Neural cell (in vitro differentiated cells): ENCODE measurements around the gene COL5A1. TPM values are rescaled to one million over a fixed set of nuclear protein-coding genes. Genes with fewer than 3 reads are reported as not detected.

Experiments
- H2AFZ ChIP-seq: fragments of 200-600, 300-800 bp; sonication (generic), shearing (Covaris generic); 2 replicates; pipeline ENCODE4 v1.6.0; 2014; ENCODE audit warnings: low read depth, mild to moderate bottlenecking, antibody characterized with exemption, low read length, moderate library complexity
- H3F3A ChIP-seq: fragments of 200-600 bp; shearing (Covaris generic); 2 replicates; pipeline ENCODE4 v1.6.1; 2016; ENCODE audit warnings: mild to moderate bottlenecking, moderate library complexity, mixed read lengths, antibody characterized with exemption, low read length; ENCODE audit not compliant: insufficient read depth, poor library complexity, severe bottlenecking
- H3K27ac ChIP-seq: fragments of 200-600, 300-800 bp; sonication (generic), shearing (Covaris generic); 2 replicates; pipeline ENCODE4 v1.5.1; 2014; ENCODE audit warnings: mild to moderate bottlenecking, low read length, moderate library complexity
- H3K27me3 ChIP-seq: fragments of 300-800, 200-600 bp; sonication (generic), shearing (Covaris generic); 2 replicates; pipeline ENCODE4 v1.6.0; 2014; ENCODE audit warnings: mild to moderate bottlenecking, low read depth, low read length, moderate library complexity; ENCODE audit not compliant: insufficient read depth
- H3K36me3 ChIP-seq: fragments of 300-800, 200-600 bp; sonication (generic), shearing (Covaris generic); 2 replicates; pipeline ENCODE4 v1.5.1; 2014; ENCODE audit warnings: mild to moderate bottlenecking, antibody characterized with exemption, low read length, moderate library complexity; ENCODE audit not compliant: insufficient read depth
- H3K4me2 ChIP-seq: fragments of 300-800, 200-600 bp; sonication (generic), shearing (Covaris generic); 2 replicates; pipeline ENCODE4 v1.6.0; 2014; ENCODE audit warnings: mild to moderate bottlenecking, low read length
- H3K4me3 ChIP-seq: fragments of 300-800, 200-600 bp; sonication (generic), shearing (Covaris generic); 2 replicates; pipeline ENCODE4 v1.5.1; 2014; ENCODE audit warnings: mild to moderate bottlenecking, low read length, moderate library complexity
- H3K79me2 ChIP-seq: fragments of 200-600 bp; shearing (Covaris generic); replicated peaks from 2 replicates; pipeline ENCODE4 v1.6.0; 2014; ENCODE audit warnings: mild to moderate bottlenecking, low read length, moderate library complexity; ENCODE audit not compliant: insufficient read depth
- H3K9ac ChIP-seq: fragments of 300-800, 200-600 bp; sonication (generic), shearing (Covaris generic); 2 replicates; pipeline ENCODE4 v1.6.1; 2016; ENCODE audit warnings: mild to moderate bottlenecking, low read length, mixed read lengths
- H3K9me2 ChIP-seq: fragments of 200-600 bp; shearing (Covaris generic); 2 replicates; pipeline ENCODE4 v1.6.1; 2016; ENCODE audit warnings: mild to moderate bottlenecking, low read length, mixed read lengths; ENCODE audit not compliant: insufficient read depth
- H3K9me3 ChIP-seq: fragments of 200-600, 300-800 bp; sonication (generic), shearing (Covaris generic); 2 replicates; pipeline ENCODE4 v1.6.1; 2016; ENCODE audit warnings: mild to moderate bottlenecking, mixed run types, low read length, moderate library complexity, mixed read lengths
- H4K20me1 ChIP-seq: fragments of 200-600 bp; shearing (Covaris generic); 2 replicates; pipeline ENCODE4 v1.6.1; 2016; ENCODE audit warnings: mild to moderate bottlenecking, mixed run types; ENCODE audit not compliant: insufficient read depth
- EP300 ChIP-seq: fragments of 450-650 bp; conservative IDR thresholded peaks from 2 replicates; pipeline ENCODE4 v1.6.1; 2014; ENCODE audit warnings: antibody characterized with exemption, mild to moderate bottlenecking, moderate library complexity; ENCODE audit not compliant: poor library complexity, severe bottlenecking
- EZH2 ChIP-seq: fragments of 200-600, 300-800 bp; shearing (Covaris generic), sonication (generic); IDR thresholded peaks from 2 replicates; pipeline ENCODE4 v1.6.1; 2014; ENCODE audit warnings: antibody characterized with exemption, low read length, borderline replicate concordance, mild to moderate bottlenecking; ENCODE audit not compliant: insufficient read depth, poor library complexity, severe bottlenecking
- MXI1 ChIP-seq: fragments of 450-650 bp; conservative IDR thresholded peaks from 2 replicates; pipeline ENCODE4 v1.6.1; 2014; ENCODE audit warnings: antibody characterized with exemption, mild to moderate bottlenecking; ENCODE audit not compliant: poor library complexity, severe bottlenecking
- POLR2AphosphoS5 ChIP-seq: IDR thresholded peaks from 2 replicates; pipeline ENCODE4 v1.6.1; 2012
- RAD21 ChIP-seq: fragments of 450-650 bp; conservative IDR thresholded peaks from 2 replicates; pipeline ENCODE4 v1.6.1; 2014; ENCODE audit warnings: antibody characterized with exemption, mild to moderate bottlenecking, moderate library complexity
- SMC3 ChIP-seq: fragments of 450-650 bp; conservative IDR thresholded peaks from 2 replicates; pipeline ENCODE4 v1.6.1; 2014; ENCODE audit warnings: antibody characterized with exemption, mild to moderate bottlenecking, moderate library complexity; ENCODE audit not compliant: poor library complexity
- TAF1 ChIP-seq: IDR thresholded peaks from 2 replicates; pipeline ENCODE4 v1.6.1; 2012; ENCODE audit warnings: low read depth
- polyA plus RNA-seq: library from polyadenylated mRNA; depleted of rRNA; stranded (reverse); fragments of >200 nt; gene quantifications from 2 replicates; pipeline ENCODE4 v1.2.3, GENCODE V29; 2014
- TF ChIP-seq, protein P1 (sequence below): IDR thresholded peaks from 2 replicates; pipeline ENCODE4 v1.6.1; 2012; ENCODE audit warnings: borderline replicate concordance
- TF ChIP-seq, protein P2 (sequence below): fragments of 450-650 bp; IDR thresholded peaks from 2 replicates; pipeline ENCODE4 v1.5.1; 2014; ENCODE audit warnings: antibody characterized with exemption, mild to moderate bottlenecking, moderate library complexity; ENCODE audit not compliant: poor library complexity, severe bottlenecking

The COL5A1 gene
- polyA plus RNA-seq, 1 donor from 2014 or later: not detected

DNA sequence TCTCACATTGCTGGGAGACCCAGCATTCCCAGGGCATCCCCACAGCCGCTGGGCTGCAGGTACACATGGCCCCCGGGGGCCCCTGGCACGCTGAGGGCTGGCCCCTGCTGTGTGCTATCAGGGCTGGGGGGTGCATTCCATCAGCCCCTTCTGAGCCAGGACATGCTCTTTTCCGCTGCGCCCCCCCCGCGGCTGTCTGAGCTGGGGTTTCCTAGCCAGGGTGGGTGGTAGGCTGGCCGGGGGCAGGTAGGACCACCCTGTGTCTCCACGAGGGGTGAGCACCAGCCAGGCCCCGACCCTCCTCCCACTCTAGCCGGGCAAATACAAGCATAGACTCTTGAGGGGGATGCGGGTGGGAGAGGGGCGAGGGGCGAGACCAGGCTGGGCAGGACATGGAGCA lies 180.9 kb downstream of the COL5A1 start:
- Histone ChIP-seq H3F3A (no peaks in the 10 kb centered on the region), H3K36me3 (no peaks in the 10 kb centered on the region)
- TF ChIP-seq EZH2 (no peak), TAF1 (no peak), SMC3 (no peak), POLR2AphosphoS5 (no peak), EP300 (no peak), MXI1 (no peak), RAD21 (no peak)
- TF ChIP-seq, protein P1, sequence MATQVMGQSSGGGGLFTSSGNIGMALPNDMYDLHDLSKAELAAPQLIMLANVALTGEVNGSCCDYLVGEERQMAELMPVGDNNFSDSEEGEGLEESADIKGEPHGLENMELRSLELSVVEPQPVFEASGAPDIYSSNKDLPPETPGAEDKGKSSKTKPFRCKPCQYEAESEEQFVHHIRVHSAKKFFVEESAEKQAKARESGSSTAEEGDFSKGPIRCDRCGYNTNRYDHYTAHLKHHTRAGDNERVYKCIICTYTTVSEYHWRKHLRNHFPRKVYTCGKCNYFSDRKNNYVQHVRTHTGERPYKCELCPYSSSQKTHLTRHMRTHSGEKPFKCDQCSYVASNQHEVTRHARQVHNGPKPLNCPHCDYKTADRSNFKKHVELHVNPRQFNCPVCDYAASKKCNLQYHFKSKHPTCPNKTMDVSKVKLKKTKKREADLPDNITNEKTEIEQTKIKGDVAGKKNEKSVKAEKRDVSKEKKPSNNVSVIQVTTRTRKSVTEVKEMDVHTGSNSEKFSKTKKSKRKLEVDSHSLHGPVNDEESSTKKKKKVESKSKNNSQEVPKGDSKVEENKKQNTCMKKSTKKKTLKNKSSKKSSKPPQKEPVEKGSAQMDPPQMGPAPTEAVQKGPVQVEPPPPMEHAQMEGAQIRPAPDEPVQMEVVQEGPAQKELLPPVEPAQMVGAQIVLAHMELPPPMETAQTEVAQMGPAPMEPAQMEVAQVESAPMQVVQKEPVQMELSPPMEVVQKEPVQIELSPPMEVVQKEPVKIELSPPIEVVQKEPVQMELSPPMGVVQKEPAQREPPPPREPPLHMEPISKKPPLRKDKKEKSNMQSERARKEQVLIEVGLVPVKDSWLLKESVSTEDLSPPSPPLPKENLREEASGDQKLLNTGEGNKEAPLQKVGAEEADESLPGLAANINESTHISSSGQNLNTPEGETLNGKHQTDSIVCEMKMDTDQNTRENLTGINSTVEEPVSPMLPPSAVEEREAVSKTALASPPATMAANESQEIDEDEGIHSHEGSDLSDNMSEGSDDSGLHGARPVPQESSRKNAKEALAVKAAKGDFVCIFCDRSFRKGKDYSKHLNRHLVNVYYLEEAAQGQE: no peak
- TF ChIP-seq, protein P2, sequence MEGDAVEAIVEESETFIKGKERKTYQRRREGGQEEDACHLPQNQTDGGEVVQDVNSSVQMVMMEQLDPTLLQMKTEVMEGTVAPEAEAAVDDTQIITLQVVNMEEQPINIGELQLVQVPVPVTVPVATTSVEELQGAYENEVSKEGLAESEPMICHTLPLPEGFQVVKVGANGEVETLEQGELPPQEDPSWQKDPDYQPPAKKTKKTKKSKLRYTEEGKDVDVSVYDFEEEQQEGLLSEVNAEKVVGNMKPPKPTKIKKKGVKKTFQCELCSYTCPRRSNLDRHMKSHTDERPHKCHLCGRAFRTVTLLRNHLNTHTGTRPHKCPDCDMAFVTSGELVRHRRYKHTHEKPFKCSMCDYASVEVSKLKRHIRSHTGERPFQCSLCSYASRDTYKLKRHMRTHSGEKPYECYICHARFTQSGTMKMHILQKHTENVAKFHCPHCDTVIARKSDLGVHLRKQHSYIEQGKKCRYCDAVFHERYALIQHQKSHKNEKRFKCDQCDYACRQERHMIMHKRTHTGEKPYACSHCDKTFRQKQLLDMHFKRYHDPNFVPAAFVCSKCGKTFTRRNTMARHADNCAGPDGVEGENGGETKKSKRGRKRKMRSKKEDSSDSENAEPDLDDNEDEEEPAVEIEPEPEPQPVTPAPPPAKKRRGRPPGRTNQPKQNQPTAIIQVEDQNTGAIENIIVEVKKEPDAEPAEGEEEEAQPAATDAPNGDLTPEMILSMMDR: no peak

DNA sequence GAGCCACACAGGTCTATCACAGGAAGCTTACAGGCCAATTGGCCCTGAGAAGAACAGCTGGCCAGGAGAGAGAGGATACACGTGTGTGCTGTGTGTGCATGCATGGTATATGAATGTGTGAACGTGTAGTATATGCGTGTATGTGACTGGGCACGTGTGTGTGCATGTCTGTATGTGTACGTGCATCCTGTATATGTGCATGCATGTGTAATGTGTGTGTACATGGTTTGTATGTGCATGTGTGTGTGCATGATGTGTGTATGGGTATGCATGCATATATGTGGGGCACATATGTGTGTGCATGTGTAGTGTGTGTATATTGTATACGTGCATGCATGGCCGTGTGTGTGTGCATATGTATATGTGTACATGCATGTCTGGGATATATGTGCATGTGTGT lies 182.0 kb downstream of the COL5A1 start:
- TF ChIP-seq, protein P1: no peak
- TF ChIP-seq EZH2: no peak
- TF ChIP-seq TAF1: no peak
- no peak for TF ChIP-seq EP300
- TF ChIP-seq POLR2AphosphoS5: no peak
- no peak for TF ChIP-seq RAD21
- no peak for TF ChIP-seq MXI1
- no peak for TF ChIP-seq SMC3
- TF ChIP-seq, protein P2: no peak
- H3K9ac ChIP-seq: no peak overlapping the region
- no peak overlapping the region for H2AFZ ChIP-seq
- no peaks in the 10 kb centered on the region for H3K27me3 ChIP-seq
- H3K4me2 ChIP-seq: no peak overlapping the region
- H3K79me2 ChIP-seq: no peaks in the 10 kb centered on the region
- no peaks in the 10 kb centered on the region for H3K9me2 ChIP-seq
- H3K27ac ChIP-seq: no peak overlapping the region
- H3F3A ChIP-seq: no peaks in the 10 kb centered on the region
- H3K4me3 ChIP-seq: no peak overlapping the region
- no peaks in the 10 kb centered on the region for H3K36me3 ChIP-seq
- no peaks in the 10 kb centered on the region for H4K20me1 ChIP-seq
- no peaks in the 10 kb centered on the region for H3K9me3 ChIP-seq

More for the DNA sequence above, 180.9 kb downstream of the COL5A1 start:
- no peak overlapping the region for H3K4me2 ChIP-seq
- no peak overlapping the region for H3K27ac ChIP-seq
- H4K20me1 ChIP-seq: no peaks in the 10 kb centered on the region
- no peak overlapping the region for H3K9ac ChIP-seq
- H3K27me3 ChIP-seq: no peaks in the 10 kb centered on the region
- H3K79me2 ChIP-seq: no peaks in the 10 kb centered on the region
- H3K4me3 ChIP-seq: no peak overlapping the region
- H2AFZ ChIP-seq: no peak overlapping the region
- H3K9me2 ChIP-seq: no peaks in the 10 kb centered on the region
- H3K9me3 ChIP-seq: no peaks in the 10 kb centered on the region
